GDM1 (cell line): ENCODE measurements around the gene TRIP11.

Experiments
- DNase-seq: peaks from one replicate; lab custom pipeline; 2025; lab: John Stamatoyannopoulos, UW

Gene TRIP11

GRCh38 chr14:91953170-91953985, 86.5 kb downstream of the TRIP11 start:
- DNase-seq: no peak

GRCh38 chr14:91947475-91948184, 92.2 kb downstream of the TRIP11 start, which contains the start of gene FBLN5:
FBLN5 (minus strand) TSS chr14:91947694; CDS start chr14:91947229, 465 bp downstream.
- DNase-seq: no peak

DNA sequence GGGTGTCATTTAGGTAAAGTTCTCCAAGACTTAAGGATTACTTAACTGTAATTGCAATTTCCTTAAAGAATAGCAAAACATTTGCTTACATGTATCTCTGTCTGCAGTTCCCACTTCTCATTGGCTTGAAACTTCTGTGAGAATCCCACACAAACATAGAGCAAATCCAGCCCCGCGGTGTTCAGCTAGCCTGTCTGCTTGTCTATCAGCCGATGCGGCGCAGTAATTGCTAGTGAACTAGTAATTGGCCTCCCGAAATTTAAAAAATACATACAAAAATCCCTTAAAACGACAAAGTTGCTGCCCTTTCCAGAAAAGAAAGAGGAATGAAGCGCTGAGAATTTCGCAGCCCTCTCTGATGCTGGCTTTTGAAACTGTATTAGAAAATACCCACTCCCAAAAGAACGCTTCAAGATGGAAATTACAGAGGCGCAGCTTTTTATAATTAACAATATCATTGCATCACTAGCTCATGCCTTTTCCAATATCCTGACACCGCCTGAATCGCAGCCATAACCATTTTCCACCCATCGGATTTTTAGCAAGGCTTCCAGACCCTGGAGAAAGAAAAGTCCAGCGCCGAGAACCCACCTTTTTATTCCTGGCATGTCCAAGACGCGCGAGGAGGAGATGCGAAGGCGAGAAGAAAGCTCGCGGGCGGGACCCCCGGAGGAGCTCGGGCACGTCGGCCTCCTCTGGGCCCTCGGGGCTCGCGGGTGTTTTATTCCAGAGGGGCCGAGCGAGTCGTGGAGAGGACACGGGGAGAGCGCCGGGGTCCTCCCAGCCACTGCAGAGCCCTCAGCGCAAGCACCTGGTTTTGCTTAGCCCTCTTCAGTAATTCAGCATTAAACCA, 93.0 kb downstream of the TRIP11 start:
- no peak for DNase-seq

DNA sequence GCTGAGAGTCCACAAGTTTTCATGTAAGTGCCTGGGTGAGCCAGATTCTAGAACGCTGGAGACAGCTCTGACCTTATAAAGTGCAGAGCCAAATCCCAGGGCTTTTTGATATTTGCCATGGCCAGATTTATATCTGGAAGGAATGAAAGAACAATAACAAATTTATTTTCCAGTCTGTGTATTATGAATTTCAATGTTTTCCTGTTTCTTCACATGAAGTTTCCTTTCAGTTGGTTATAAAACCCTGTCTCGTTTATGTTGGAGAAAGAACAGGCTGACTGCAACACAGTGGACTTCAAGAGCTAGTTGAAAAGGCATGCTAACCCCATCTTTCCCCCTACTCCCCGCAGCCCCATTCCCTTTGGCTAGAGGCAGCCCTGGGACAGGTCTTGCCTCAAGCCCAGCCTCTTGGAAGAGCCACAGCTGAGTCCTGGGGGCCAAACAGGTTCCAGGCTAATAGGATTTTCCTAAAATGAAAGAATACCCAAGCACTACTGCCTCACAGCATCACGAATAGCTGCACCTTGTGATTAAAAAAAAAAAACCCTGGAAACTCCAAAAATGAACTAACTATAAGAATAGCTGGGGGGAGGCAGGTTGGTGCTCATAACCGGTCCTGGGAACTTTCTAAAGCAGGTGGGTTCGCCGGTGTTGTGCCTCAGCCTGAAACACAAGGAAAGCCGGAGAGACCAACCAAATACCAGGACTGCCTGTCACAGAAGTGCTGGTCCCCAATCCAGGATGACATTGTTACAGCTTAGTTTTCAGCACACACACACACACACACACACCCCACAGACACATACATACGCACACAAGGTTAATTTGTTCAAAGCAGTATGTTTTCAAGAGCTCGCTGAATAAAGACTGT, 93.9 kb downstream of the TRIP11 start:
- DNase-seq: no peak

GRCh38 chr14:91942946-91943345, 96.9 kb downstream of the TRIP11 start:
- DNase-seq: no peak

DNA sequence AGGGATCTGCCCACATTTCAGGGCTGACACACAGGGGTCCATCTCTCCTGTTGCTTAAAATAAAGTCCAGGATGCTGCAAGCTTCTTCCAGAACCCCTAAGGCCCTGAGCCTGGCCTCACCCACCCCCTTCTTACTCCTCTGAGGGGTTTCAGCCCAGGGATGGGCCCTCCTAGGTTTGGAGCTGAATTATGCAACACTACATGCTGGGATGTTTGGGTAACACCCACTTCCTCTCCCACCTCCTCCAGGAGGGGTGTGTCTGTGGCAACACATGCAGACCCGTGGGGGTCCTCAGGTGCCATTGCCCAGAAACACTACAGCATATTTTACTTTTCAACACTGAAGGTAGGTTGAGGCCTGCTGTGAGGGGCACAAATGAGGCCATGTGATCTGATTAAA, 97.7 kb downstream of the TRIP11 start:
- DNase-seq: no peak

DNA sequence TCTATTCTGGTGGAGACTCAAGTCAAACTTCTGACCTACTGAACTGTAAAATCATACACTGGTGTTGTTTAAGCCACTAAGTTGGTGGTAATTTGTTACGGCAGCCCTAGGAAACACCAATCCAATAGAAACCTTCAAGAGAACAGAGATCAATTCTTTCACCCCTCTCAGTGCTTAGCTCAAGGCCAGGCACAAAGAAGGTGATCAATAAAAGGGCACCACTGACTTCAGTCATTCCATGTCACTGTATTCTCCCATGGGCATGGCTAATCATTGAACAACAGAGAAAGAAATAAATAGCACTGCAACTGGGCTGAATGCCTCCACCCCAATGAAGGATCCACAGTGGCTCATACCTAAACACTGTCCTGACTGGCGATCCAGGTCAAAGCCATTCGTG, 99.7 kb downstream of the TRIP11 start:
- no peak for DNase-seq

DNA sequence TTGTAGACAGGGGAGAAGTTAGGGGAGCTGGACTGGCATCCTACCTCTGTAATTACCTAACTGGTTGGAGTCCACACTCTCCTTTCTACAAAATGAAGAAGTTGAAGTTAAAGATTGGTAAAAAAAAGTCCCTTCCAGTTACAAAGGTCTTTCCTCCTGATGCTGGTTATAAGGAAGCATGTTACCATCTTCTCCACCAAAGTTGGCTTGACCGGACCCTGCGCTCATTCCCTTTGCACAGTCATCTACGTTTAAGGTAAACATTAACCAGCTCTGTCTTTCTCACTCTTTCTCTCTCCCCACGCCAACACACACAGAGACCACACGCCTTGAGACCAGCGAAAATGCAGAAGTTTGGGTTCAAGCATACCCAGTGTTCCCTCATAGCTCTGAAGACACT, 104.3 kb downstream of the TRIP11 start:
- DNase-seq: no peak

- DNase-seq: no peak
These were observed 105.1 kb downstream of the TRIP11 start for GRCh38 chr14:91934554-91935285.

DNA sequence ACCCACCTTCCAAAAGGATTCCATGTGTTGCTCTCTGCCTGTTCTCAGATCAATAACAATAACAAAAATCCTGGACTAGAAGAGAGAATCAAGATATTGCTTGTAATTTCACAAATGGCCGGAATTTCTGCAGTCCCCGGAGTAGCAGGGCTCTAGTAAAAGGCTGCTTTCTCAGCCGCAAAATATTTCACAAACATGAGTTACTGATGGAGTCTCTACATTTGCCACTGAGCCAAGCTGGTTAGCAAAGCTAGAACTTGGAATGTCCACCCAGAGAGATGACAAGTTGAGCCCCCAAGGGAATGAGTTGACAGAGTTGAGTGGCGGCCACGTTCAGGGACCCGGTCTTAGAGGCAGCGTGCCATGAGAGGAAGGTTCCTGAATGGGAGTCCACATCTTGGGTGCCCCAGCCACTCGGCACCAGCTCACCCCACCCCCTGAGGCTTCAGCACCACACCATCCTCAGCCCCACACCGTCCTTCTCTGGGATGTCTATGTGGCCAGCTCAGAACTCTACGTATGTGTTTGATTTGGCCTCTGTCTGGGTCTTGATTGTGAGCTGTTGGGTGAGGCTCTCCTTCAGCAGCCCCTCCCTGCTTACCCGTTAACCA, 108.3 kb downstream of the TRIP11 start:
- DNase-seq: no peak

- no peak for DNase-seq
These were observed 110.2 kb downstream of the TRIP11 start for GRCh38 chr14:91929700-91930099.

DNA sequence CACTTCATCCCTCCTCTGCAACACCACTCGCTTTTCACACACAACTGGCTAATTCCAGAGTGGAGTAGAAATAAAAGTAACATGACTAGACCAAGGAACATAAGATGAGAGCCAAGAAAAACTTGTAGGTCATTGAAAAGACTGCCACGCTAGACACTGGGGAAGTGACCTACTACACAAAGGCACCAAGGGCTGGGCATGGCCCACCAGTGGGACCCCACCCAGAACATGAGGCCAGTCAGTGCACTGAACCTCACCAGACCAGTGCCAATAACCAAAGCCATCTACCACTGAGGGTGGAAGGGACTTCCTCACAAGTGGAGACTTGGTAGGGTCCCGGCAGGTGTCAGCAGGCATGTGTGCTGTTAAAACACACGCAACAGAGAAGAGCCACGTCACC, 112.1 kb downstream of the TRIP11 start:
- DNase-seq: no peak

DNA sequence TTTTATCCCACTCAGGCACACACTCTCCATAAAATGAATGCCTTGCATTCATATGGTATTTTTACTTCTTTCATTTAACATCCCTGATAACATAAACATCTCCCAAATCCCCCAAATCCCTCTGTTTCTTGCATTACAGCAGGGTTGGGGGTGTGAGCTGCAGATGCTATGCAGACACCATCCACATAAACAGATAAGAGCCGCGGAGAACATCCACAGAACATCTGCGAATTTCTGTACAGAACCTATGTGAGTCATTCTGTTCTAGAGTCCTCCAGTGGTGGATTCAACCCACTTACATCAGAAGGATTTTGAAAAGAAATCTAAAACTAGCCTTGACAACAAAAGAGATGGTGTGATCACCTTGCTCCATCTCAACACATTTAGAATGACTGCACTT, 112.7 kb downstream of the TRIP11 start:
- no peak for DNase-seq

DNA sequence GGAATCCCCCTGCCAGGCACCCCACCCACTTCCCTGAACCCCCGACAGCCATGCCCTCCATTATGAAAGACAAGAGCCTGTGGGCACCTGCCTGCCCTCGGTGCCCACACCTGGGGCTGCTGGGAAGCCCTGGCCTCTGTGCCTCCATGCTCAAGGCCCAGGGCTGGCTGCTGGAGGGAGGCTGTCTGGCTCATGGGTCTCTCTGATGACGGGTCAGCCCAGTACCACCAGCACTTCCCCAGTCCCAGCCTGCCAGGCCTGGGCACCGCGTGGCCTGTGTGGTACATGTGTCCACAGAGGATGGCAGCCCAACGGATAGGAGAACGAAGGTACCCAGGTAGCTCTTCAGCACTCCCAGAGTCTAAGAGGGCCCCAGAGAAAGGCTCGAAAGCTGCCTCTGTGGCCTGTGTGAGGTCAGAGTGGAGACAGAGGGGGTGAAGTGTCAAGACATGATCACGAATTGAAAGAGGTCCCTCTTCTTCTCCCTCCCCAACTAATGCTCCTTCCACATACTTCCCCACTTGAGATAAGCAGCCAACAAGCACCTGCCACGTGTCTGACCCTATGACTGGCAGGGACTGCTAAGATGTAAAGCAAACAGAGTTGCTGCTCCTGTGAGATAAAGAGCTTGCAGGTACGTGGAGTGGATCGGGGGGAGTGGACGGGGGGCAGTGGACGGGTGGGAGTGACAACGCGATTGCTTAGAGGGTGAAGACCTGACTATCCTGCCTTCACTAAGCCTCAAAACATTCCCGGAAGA, 113.5 kb downstream of the TRIP11 start:
- no peak for DNase-seq

DNA sequence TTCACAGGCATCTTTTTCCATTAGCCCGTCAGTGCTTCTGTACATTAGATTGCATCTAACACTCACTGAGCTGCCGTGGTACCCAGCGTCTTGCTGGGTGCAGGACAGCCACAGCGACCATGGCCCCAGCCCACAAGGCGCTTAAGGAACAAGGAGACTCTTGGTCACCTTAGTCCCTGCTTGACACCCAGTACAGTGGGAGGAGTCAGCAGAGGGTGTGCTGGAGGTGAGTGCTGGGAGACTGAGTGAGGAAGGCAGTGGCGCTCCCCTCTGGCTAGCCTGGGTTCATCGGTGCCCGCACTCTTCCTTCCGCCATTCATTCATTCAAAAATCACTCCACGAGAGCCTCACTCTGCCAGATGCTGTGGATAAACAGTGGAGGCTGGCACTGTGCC, 114.1 kb downstream of the TRIP11 start:
- no peak for DNase-seq

DNA sequence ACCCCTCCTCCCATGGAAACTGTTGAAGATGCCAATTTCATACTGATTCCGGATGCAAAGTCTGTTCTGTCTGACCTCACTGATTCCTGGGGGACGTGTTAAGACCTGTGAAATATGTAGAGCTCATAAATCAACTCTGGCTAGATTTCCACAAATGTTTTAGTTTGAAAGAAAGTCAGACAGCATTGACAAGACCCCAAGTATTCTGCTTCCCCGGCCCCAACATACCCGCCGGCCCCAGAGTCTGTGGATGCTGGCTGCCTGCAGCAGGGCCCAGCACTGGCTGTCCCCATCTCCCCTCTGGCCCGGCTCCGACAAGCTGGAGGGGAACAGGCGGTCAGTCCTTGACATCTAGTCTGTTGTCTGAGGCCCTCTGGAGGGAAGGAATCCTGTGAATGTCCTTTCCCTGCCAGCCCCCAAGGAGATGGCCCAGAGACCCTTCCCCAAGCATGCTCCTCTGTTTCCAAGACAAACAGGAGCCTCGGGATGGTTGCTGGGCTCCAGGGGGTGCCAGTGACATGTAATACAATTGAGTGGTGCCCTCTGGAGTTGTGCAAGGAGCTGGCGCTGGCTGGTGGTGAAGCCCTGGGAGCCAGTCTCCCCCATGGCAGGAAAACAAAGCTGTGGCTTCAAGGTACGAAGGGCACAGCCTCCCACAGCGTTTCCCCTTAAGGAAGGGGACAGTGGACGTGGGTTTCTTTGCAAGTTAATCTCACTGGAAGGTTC, 114.7 kb downstream of the TRIP11 start:
- no peak for DNase-seq

- DNase-seq: no peak
These were observed 119.3 kb downstream of the TRIP11 start for GRCh38 chr14:91920526-91920925.

- no peak for DNase-seq
These were observed 120.0 kb downstream of the TRIP11 start for GRCh38 chr14:91919814-91920213.
